Measurements from ENCODE around the gene ZNF674. TPM values are rescaled to one million over a fixed set of nuclear protein-coding genes. Genes with fewer than 3 reads are reported as not detected.

The ZNF674 gene
- total and polyA plus RNA-seq, 2 of the 4 experiments (the other 2 are of a cell fraction) = 2.2 to 13.4 TPM

- peak overlapping the region; percentile 27; the same call in 1 of the 2 replicates for H3K18ac ChIP-seq (ENCODE audit: low read depth, low read length)
Observed at GRCh38 chrX:46587158-46587557, 41.9 kb upstream of the ZNF674 start.

More at GRCh38 chrX:46587158-46587557, 41.9 kb upstream of the ZNF674 start:
- in situ Hi-C loops (cut with MboI; ENCODE audit: low sequenced_read_pairs) = no loop called here
- intact Hi-C loops (cut with micrococcal nuclease) = loop anchor here (5.0 kb wide), 1 partner anchor 40 kb away; no protein-coding TSS in a partner anchor
- no peak overlapping the region for H2AK5ac ChIP-seq (ENCODE audit: low read depth, low read length)
- H3K14ac ChIP-seq (replicated peaks; ENCODE audit: low read depth, low read length) = no peak overlapping the region; the same call in 1 of the 2 replicates
- H2BK20ac ChIP-seq (ENCODE audit: low read depth, low read length) = 0 out of 2 replicates have a peak overlapping the region, but pooled peaks have one; percentile 3
- no CpG with 5 or more reads among the region's 5 CpGs for WGBS, 2 experiments (ENCODE audit: extremely low coverage in 2 of 2, insufficient read length in 1 of 2)
- no peaks in the 10 kb centered on the region for H3K9me3 ChIP-seq (ENCODE audit: control insufficient read depth, insufficient read depth, low read length)
- no peaks in the 10 kb centered on the region for H3K36me3 ChIP-seq (ENCODE audit: control insufficient read depth, insufficient read depth, low read length)
- peak overlapping the region; percentile 46 to 93; a peak in 1 of 4 replicates for H4K8ac ChIP-seq (ENCODE audit: low read depth in 2 of 2, low read length in 2 of 2)
- H3K4ac ChIP-seq (ENCODE audit: low read depth, low read length) = 0 out of 2 replicates have a peak overlapping the region, but pooled peaks have one; percentile 93
- H2BK15ac ChIP-seq (ENCODE audit: low read depth, low read length) = no peak overlapping the region
- H4K91ac ChIP-seq (ENCODE audit: insufficient read depth, low read depth, low read length) = no peak overlapping the region
- H3K79me1 ChIP-seq (ENCODE audit: low read depth in 1 of 2, low read length in 2 of 2) = peaks cover 6 to 24% of the 10 kb centered on the region in 2 experiments
- peak overlapping the region; percentile 89 for H2BK5ac ChIP-seq (ENCODE audit: low read depth, low read length, poor library complexity, severe bottlenecking)
- POLR2A ChIA-PET (ENCODE audit: unreplicated experiment) = no interaction called here
- TF ChIP-seq MXI1 (IDR thresholded peaks at IDR 0.05; ENCODE audit: borderline replicate concordance, low read depth, low read length) (no peak), NFE2L2 (IDR thresholded peaks at IDR 0.05; ENCODE audit: low read depth, low read length) (no peak), RAD21 (IDR thresholded peaks at IDR 0.05; ENCODE audit: low read length) (no peak), CTCF (conservative IDR thresholded peaks at IDR 0.05; ENCODE audit: low read depth, low read length) (no peak), POLR2A (IDR thresholded peaks at IDR 0.05; ENCODE audit: low read depth, low read length) (no peak), MAZ (IDR thresholded peaks at IDR 0.05; ENCODE audit: borderline replicate concordance, low read depth, low read length) (no peak), ELK1 (IDR thresholded peaks at IDR 0.05; ENCODE audit: borderline replicate concordance, low read depth, low read length) (no peak), CHD1 (IDR thresholded peaks at IDR 0.05; ENCODE audit: low read depth, low read length) (no peak), BHLHE40 (IDR thresholded peaks at IDR 0.05; ENCODE audit: low read depth, low read length) (no peak), FOS (IDR thresholded peaks at IDR 0.05; ENCODE audit: low read depth, low read length) (no peak; the same call in 1 of the 2 replicates)
- no peak overlapping the region for H2AFZ ChIP-seq (replicated peaks; ENCODE audit: low read length, poor library complexity)
- H4K20me1 ChIP-seq (ENCODE audit: insufficient read depth, low read length) = no peaks in the 10 kb centered on the region
- peak overlapping the region; percentile 83 for H3K4me2 ChIP-seq (ENCODE audit: low read depth, low read length)
- no peak overlapping the region; the same call in 1 of the 2 replicates for H3K56ac ChIP-seq (ENCODE audit: extremely low read depth, insufficient read depth, low read length)
- ATAC-seq (ENCODE audit: low read depth) (peak; percentile 35; the same call in 1 of the 2 replicates), DNase-seq (peak; percentile 66)
- H3K23ac ChIP-seq (ENCODE audit: low read depth, low read length) = no peak overlapping the region
- dilution Hi-C loops (cut with HindIII; ENCODE audit: low sequenced_read_pairs, unreplicated experiment) = no loop called here
- CTCF ChIA-PET = no interaction called here
- H3K9ac ChIP-seq (ENCODE audit: low read depth, low read length) = no peak overlapping the region
- peak overlapping the region; percentile 95; the same call in 1 of the 2 replicates for H2BK120ac ChIP-seq (ENCODE audit: low read depth, low read length)
- H3K27ac ChIP-seq (ENCODE audit: insufficient read depth, low read length) = peak overlapping the region; percentile 34; the same call in 1 of the 2 replicates
- no peak overlapping the region for H3K4me3 ChIP-seq (ENCODE audit: insufficient read depth, low read depth, low read length)
- H2AK9ac ChIP-seq (replicated peaks; ENCODE audit: low read depth, low read length, poor library complexity) = no peak overlapping the region
- peaks cover 12% of the 10 kb centered on the region for H3K4me1 ChIP-seq (ENCODE audit: control insufficient read depth, insufficient read depth, low read length)
- H3K27me3 ChIP-seq (ENCODE audit: control insufficient read depth, insufficient read depth, low read length) = no peaks in the 10 kb centered on the region
- no TSS peak for BruUV-seq (replicated peaks)
- H4K5ac ChIP-seq (ENCODE audit: low read depth, low read length) = no peak overlapping the region
- H3K9me1 ChIP-seq (ENCODE audit: insufficient read depth, low read length) = peaks cover 7% of the 10 kb centered on the region; the same call in 1 of the 2 replicates

Measured in IMR-90 (cell line).